Omental fat pad (tissue), 4 donors: ENCODE results near the gene ARHGAP26. TPM values are rescaled to one million over a fixed set of nuclear protein-coding genes. Genes with fewer than 3 reads are reported as not detected.
A peak's percentile ranks its signal among the peaks of the same experiment; 100 is the strongest.

ENCODE experiments used
- ATAC-seq: fragments of 150-250 bp; one replicate; pipeline ENCODE4 v1.9.1; 2016; ENCODE audit warnings: mild to moderate bottlenecking, moderate library complexity; ENCODE audit not compliant: low FRiP score
- DNase-seq: peaks from one replicate; pipeline ENCODE4 v3.0.0-alpha.2; 2019; ENCODE audit warnings: low spot score
- CTCF ChIP-seq, 3 donors: fragments of 450-650 bp; IDR thresholded peaks; one replicate each; pipeline ENCODE4 v1.5.1; 2016 to 2017; ENCODE audit warnings: antibody characterized with exemption in 3 of 3, mild to moderate bottlenecking in 3 of 3, moderate library complexity in 2 of 3
- total RNA-seq, 4 donors: library from RNA; depleted of rRNA; stranded (reverse); fragments of >200 nt; gene quantifications; one replicate each; pipeline ENCODE4 v1.1.0, GENCODE V29; 2016

ARHGAP26 gene
- total RNA-seq, 4 donors from 2014 or later, result 40.4 to 134 (median 63.6) TPM

GRCh38 chr5:143245929-143246561, 475.9 kb downstream of the ARHGAP26 start:
- no peak for TF ChIP-seq CTCF (IDR thresholded peaks at IDR 0.05)
- DNase-seq, result no peak
- peak; percentile 45 for ATAC-seq

- ATAC-seq, result no peak
- DNase-seq, result no peak
- TF ChIP-seq CTCF (IDR thresholded peaks at IDR 0.05), result no peak
These were observed 477.1 kb downstream of the ARHGAP26 start for GRCh38 chr5:143247134-143247815.

- ATAC-seq (no peak), DNase-seq (no peak)
- no peak for TF ChIP-seq CTCF (IDR thresholded peaks at IDR 0.05)
These were observed 478.2 kb downstream of the ARHGAP26 start for GRCh38 chr5:143248391-143248790.

GRCh38 chr5:143248822-143249579, 478.8 kb downstream of the ARHGAP26 start:
- no peak for DNase-seq
- no peak for TF ChIP-seq CTCF (IDR thresholded peaks at IDR 0.05)

GRCh38 chr5:143249851-143250250, 479.7 kb downstream of the ARHGAP26 start:
- DNase-seq, result no peak
- no peak for ATAC-seq
- no peak for TF ChIP-seq CTCF (IDR thresholded peaks at IDR 0.05)

More at GRCh38 chr5:143248822-143249579, 478.8 kb downstream of the ARHGAP26 start:
- ATAC-seq, result peak; percentile 39

GRCh38 chr5:143251190-143251589, 481.0 kb downstream of the ARHGAP26 start:
- TF ChIP-seq CTCF (IDR thresholded peaks at IDR 0.05), result no peak
- ATAC-seq, result no peak

More at GRCh38 chr5:143251190-143251589, 481.0 kb downstream of the ARHGAP26 start:
- DNase-seq, result no peak
